CD4-positive, alpha-beta T cell (primary cell): ENCODE data around the gene ASCC3. TPM values are rescaled to one million over a fixed set of nuclear protein-coding genes. Genes with fewer than 3 reads are reported as not detected.
A peak's percentile ranks its signal among the peaks of the same experiment; 100 is the strongest.

Experiments used
- ATAC-seq: fragments of 200-7000 bp; cut with Tn5 transposase; one replicate; pipeline ENCODE4 v1.10.0; 2022; ENCODE audit warnings: mild to moderate bottlenecking; ENCODE audit not compliant: poor library complexity
- CTCF ChIA-PET: fragments of 350-600 bp; sonication (Branson Sonifier 250); formaldehyde crosslinking; loops from one replicate; lab custom pipeline; 2021; ENCODE audit warnings: antibody characterized with exemption, inconsistent platforms; lab: Charles Lee
- POLR2A ChIA-PET: fragments of 350-600 bp; sonication (Branson Sonifier 250); formaldehyde crosslinking; loops from one replicate; lab custom pipeline; 2021; ENCODE audit warnings: antibody characterized with exemption, inconsistent platforms; lab: Charles Lee
- DNase-seq, 14 experiments: peaks; one replicate each; pipeline ENCODE4 v3.0.0-alpha.2; 2013 to 2020; ENCODE audit warnings: mixed read lengths in 2 of 14
- H3K27ac ChIP-seq, 2 donors: one replicate each; pipeline versions ENCODE4 v1.5.1 to v1.7.0; 2013; ENCODE audit warnings: low read length in 2 of 2, low read depth in 1 of 2, mild to moderate bottlenecking in 1 of 2
- H3K27me3 ChIP-seq, 2 experiments: 1 replicate in 1 of 2; 2 replicates in 1 of 2; pipeline versions ENCODE4 v1.6.1 to v1.7.0; 2013; ENCODE audit warnings: low read length in 2 of 2, control low read depth in 1 of 2, mild to moderate bottlenecking in 1 of 2, moderate library complexity in 1 of 2; ENCODE audit not compliant: insufficient read depth in 2 of 2, control insufficient read depth in 1 of 2
- H3K36me3 ChIP-seq: one replicate; pipeline ENCODE4 v1.6.1; 2013; ENCODE audit warnings: low read length, control low read depth; ENCODE audit not compliant: insufficient read depth
- H3K4me1 ChIP-seq: one replicate; pipeline ENCODE4 v1.6.1; 2013; ENCODE audit warnings: low read length, control low read depth; ENCODE audit not compliant: insufficient read depth
- H3K4me3 ChIP-seq: one replicate; pipeline ENCODE4 v1.5.1; 2013; ENCODE audit warnings: mild to moderate bottlenecking, low read length, moderate library complexity
- H3K9me3 ChIP-seq, 2 experiments: 1 replicate in 1 of 2; 2 replicates in 1 of 2; pipeline versions ENCODE4 v1.6.1 to v1.7.0; 2013; ENCODE audit warnings: low read length in 2 of 2, mild to moderate bottlenecking in 2 of 2, control low read depth in 1 of 2, moderate library complexity in 1 of 2; ENCODE audit not compliant: control insufficient read depth in 1 of 2, insufficient read depth in 1 of 2
- H3K27ac Mint-ChIP-seq: one replicate; pipeline ENCODE4 v1.8.0; 2020; ENCODE audit warnings: mixed read lengths
- H3K27me3 Mint-ChIP-seq: one replicate; pipeline ENCODE4 v1.8.0; 2021; ENCODE audit warnings: mixed read lengths
- H3K36me3 Mint-ChIP-seq: one replicate; pipeline ENCODE4 v1.8.0; 2021; ENCODE audit warnings: low read depth, mixed read lengths
- H3K4me1 Mint-ChIP-seq: one replicate; pipeline ENCODE4 v1.8.0; 2021; ENCODE audit warnings: low read depth, mixed read lengths
- H3K4me3 Mint-ChIP-seq: one replicate; pipeline ENCODE4 v1.8.0; 2020; ENCODE audit warnings: mild to moderate bottlenecking, mixed read lengths
- H3K9me3 Mint-ChIP-seq: one replicate; pipeline ENCODE4 v1.8.0; 2020; ENCODE audit warnings: mixed read lengths
- CTCF ChIP-seq: fragments of 200-600 bp; IDR thresholded peaks from one replicate; pipeline ENCODE4 v1.8.0; 2022; ENCODE audit warnings: antibody characterized with exemption, mild to moderate bottlenecking
- intact Hi-C, 2 experiments: fragments of 100-400 bp; cut with DNase I in 1 of 2; cut with micrococcal nuclease in 1 of 2; formaldehyde crosslinking; loops; one replicate each; pipeline versions ENCODE4 v1.15.1 to v1.9.0; 2023 to 2025; cut with DNase I, micrococcal nuclease
- total RNA-seq, 174 experiments: library from RNA in 2 of 174; stranded (reverse) in 2 of 174; gene quantifications; one replicate each; pipeline ENCODE4 v1.2.3 and lab custom pipeline; 2021 to 2026

Gene ASCC3
- total RNA-seq, 2 experiments from 2014 or later, result 28.9 to 30.4 TPM

- no peak overlapping the region for H3K4me3 ChIP-seq
- Mint-ChIP-seq H3K27ac (no peak overlapping the region), H3K36me3 (peaks cover 14% of the 10 kb centered on the region), H3K4me1 (peaks cover 41% of the 10 kb centered on the region), H3K4me3 (no peak overlapping the region), H3K27me3 (no peaks in the 10 kb centered on the region), H3K9me3 (no peaks in the 10 kb centered on the region)
- H3K36me3 ChIP-seq, result no peaks in the 10 kb centered on the region
- no peak for TF ChIP-seq CTCF
- DNase-seq (no peak), ATAC-seq (no peak)
- CTCF ChIA-PET, result interaction anchor here (0.6 kb wide), 1 partner anchor 77 kb away, joined by 3 read pairs; no protein-coding TSS in a partner anchor
- no peak overlapping the region for H3K27ac ChIP-seq
- intact Hi-C loops, result no loop called here
- no peaks in the 10 kb centered on the region for H3K9me3 ChIP-seq
- H3K4me1 ChIP-seq, result peaks cover 17% of the 10 kb centered on the region
- POLR2A ChIA-PET, result no interaction called here
- H3K27me3 ChIP-seq, result peaks cover 0 to 2% of the 10 kb centered on the region in 2 experiments
These were observed 2.2 kb upstream of the ASCC3 start for GRCh38 chr6:100883347-100883746.

- TF ChIP-seq CTCF, result no peak
- H3K4me3 Mint-ChIP-seq, result peak overlapping the region; percentile 100
- peaks cover 14% of the 10 kb centered on the region for H3K36me3 Mint-ChIP-seq
These were observed 545 bp upstream of the ASCC3 start for GRCh38 chr6:100881707-100882040.

DNA sequence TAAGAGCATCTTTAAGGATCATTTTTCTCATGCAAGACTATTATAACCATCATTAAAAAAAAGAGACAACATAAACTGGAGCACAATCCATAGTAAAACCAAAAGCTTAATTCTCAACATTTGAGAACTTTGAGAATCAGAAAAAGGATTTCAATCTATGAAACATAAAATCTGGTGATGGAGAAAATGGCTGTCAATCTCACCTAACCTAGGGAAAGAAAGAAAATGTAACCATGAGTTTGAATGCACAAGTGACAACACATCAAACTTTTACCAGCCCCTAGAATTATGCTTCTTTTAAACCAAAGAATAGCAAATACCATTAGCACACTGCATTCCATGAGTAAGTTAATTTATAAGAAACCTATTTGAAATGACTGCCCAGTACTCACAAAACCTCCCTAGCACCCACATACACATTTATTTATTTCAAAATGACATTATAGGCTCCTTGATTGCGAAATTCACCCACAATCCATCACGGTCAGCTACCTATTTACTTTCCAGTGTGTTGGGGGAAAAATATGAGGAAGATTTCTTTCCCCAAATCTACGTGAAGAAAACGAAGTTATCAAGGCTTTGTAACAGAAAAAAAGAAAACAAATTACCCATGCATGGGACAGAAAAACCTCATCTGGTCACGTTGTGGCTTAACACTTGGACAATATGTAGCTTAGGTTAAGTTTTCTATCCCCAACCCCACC, 828 bp downstream of the ASCC3 start:
- peak overlapping the region; percentile 96 for H3K4me3 ChIP-seq
- ATAC-seq, result no peak
- H3K4me3 Mint-ChIP-seq, result peak overlapping the region; percentile 100
- ChIA-PET POLR2A (interaction anchor here (0.6 to 1.3 kb wide), 3 partner anchors 15 to 131 kb away, joined by 3 to 5 read pairs (median 3); no protein-coding TSS in a partner anchor), CTCF (no interaction called here)
- H3K36me3 ChIP-seq, result no peaks in the 10 kb centered on the region
- no peak for DNase-seq
- no peaks in the 10 kb centered on the region for H3K9me3 ChIP-seq
- peaks cover 0 to 2% of the 10 kb centered on the region in 2 experiments for H3K27me3 ChIP-seq
- peaks cover 23% of the 10 kb centered on the region for H3K36me3 Mint-ChIP-seq
- H3K4me1 Mint-ChIP-seq, result peaks cover 67% of the 10 kb centered on the region
- peak overlapping the region; percentile 98 for H3K27ac Mint-ChIP-seq
- H3K9me3 Mint-ChIP-seq, result no peaks in the 10 kb centered on the region
- H3K27ac ChIP-seq, result peak overlapping the region; percentile 91 to 94
- H3K4me1 ChIP-seq, result peaks cover 17% of the 10 kb centered on the region
- intact Hi-C loops, result no loop called here
- no peak for TF ChIP-seq CTCF
- H3K27me3 Mint-ChIP-seq, result no peaks in the 10 kb centered on the region

More at GRCh38 chr6:100881707-100882040, 545 bp upstream of the ASCC3 start:
- ATAC-seq (no peak), DNase-seq (no peak)
- CTCF ChIA-PET, result no interaction called here
- peak overlapping the region; percentile 72 to 91 for H3K27ac ChIP-seq
- Mint-ChIP-seq H3K9me3 (no peaks in the 10 kb centered on the region), H3K4me1 (peaks cover 54% of the 10 kb centered on the region), H3K27me3 (no peaks in the 10 kb centered on the region), H3K27ac (peak overlapping the region; percentile 98)
- POLR2A ChIA-PET, result interaction anchor here (0.9 to 1.3 kb wide), 2 partner anchors 9 to 130 kb away, joined by 5 read pairs; no protein-coding TSS in a partner anchor
- H3K4me3 ChIP-seq, result peak overlapping the region; percentile 96
- H3K36me3 ChIP-seq, result no peaks in the 10 kb centered on the region
- peaks cover 0 to 2% of the 10 kb centered on the region in 2 experiments for H3K27me3 ChIP-seq
- no peaks in the 10 kb centered on the region for H3K9me3 ChIP-seq
- H3K4me1 ChIP-seq, result peaks cover 17% of the 10 kb centered on the region
- intact Hi-C loops, result no loop called here
